Measurements from ENCODE around the gene PTP4A1. TPM values are rescaled to one million over a fixed set of nuclear protein-coding genes. Genes with fewer than 3 reads are reported as not detected.

The PTP4A1 gene
- polyA plus RNA-seq, 1 donor (not counting 4 experiments of a cell fraction or from before 2014, with no cell fraction given) = 65.7 TPM

DNA sequence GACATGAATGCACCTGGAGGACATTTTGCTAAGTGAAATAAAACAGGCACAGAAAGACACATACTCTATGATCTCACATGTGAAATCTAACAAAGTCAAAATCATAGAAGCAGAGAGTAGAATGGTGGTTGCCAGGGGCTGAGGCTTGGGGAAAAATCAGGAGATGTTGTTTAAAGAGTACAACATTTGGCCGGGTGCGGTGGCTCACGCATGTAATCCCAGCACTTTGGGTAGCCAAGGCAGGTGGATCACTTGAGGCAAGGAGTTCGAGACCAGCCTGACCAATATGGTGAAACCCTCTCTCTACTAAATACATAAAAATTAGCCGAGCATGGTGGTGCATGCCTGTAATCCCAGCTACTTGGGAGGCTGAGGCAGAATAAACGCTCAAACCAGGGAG is 26.0 kb upstream of the PTP4A1 start:
- Histone ChIP-seq H4K20me1 (ENCODE audit: control insufficient read depth, extremely low read depth, insufficient read depth, low read length) (no peaks in the 10 kb centered on the region), H3K27me3 (ENCODE audit: control insufficient read depth, extremely low read depth, insufficient read depth, low read length) (no peaks in the 10 kb centered on the region), H3K79me2 (ENCODE audit: control insufficient read depth, insufficient read depth, low read length) (no peaks in the 10 kb centered on the region), H3K4me3 (ENCODE audit: control insufficient read depth in 2 of 3, extremely low read depth in 1 of 3, insufficient read depth in 2 of 3, low read depth in 1 of 3, low read length in 3 of 3) (no peak overlapping the region), H3K27ac (ENCODE audit: control insufficient read depth, insufficient read depth, low read length) (no peak overlapping the region), H3K4me2 (ENCODE audit: control insufficient read depth, extremely low read depth, insufficient read depth, low read depth, low read length) (no peak overlapping the region), H3K36me3 (ENCODE audit: control insufficient read depth in 2 of 2, extremely low read depth in 1 of 2, insufficient read depth in 2 of 2, low read length in 2 of 2) (no peaks in the 10 kb centered on the region), H3K4me1 (ENCODE audit: control insufficient read depth, extremely low read depth, insufficient read depth, low read length) (no peaks in the 10 kb centered on the region), H3K9me3 (ENCODE audit: control insufficient read depth, low read depth, low read length) (no peaks in the 10 kb centered on the region), H2AFZ (ENCODE audit: control insufficient read depth, low read length) (no peak overlapping the region), H3K9me1 (ENCODE audit: control insufficient read depth, extremely low read depth, insufficient read depth, low read length) (no peaks in the 10 kb centered on the region), H3K9ac (ENCODE audit: control insufficient read depth, extremely low read depth, insufficient read depth, low read length) (no peak overlapping the region)
- dilution Hi-C loops (cut with MboI; ENCODE audit: extremely low pct_ligation_motif_present, low sequenced_read_pairs) = no loop called here
- TF ChIP-seq EZH2 (IDR thresholded peaks at IDR 0.05; ENCODE audit: low read length) (no peak), CTCF (optimal IDR thresholded peaks at IDR 0.05 in 1 of 3, IDR thresholded peaks at IDR 0.05 in 1 of 3, conservative IDR thresholded peaks at IDR 0.05 in 1 of 3; ENCODE audit: extremely low read depth in 1 of 3, insufficient read depth in 2 of 3, low read length in 3 of 3) (no peak)
- DNase-seq (ENCODE audit: low read depth, low spot score) (no peak), FAIRE-seq (no peak)

GRCh38 chr6:63546697-63547096 is 25.6 kb upstream of the PTP4A1 start:
- Histone ChIP-seq H3K9me3 (ENCODE audit: control insufficient read depth, low read depth, low read length) (no peaks in the 10 kb centered on the region), H2AFZ (ENCODE audit: control insufficient read depth, low read length) (no peak overlapping the region), H3K9me1 (ENCODE audit: control insufficient read depth, extremely low read depth, insufficient read depth, low read length) (no peaks in the 10 kb centered on the region), H3K9ac (ENCODE audit: control insufficient read depth, extremely low read depth, insufficient read depth, low read length) (no peak overlapping the region), H3K27me3 (ENCODE audit: control insufficient read depth, extremely low read depth, insufficient read depth, low read length) (no peaks in the 10 kb centered on the region), H4K20me1 (ENCODE audit: control insufficient read depth, extremely low read depth, insufficient read depth, low read length) (no peaks in the 10 kb centered on the region), H3K79me2 (ENCODE audit: control insufficient read depth, insufficient read depth, low read length) (no peaks in the 10 kb centered on the region), H3K4me2 (ENCODE audit: control insufficient read depth, extremely low read depth, insufficient read depth, low read depth, low read length) (no peak overlapping the region), H3K36me3 (ENCODE audit: control insufficient read depth in 2 of 2, extremely low read depth in 1 of 2, insufficient read depth in 2 of 2, low read length in 2 of 2) (no peaks in the 10 kb centered on the region), H3K4me1 (ENCODE audit: control insufficient read depth, extremely low read depth, insufficient read depth, low read length) (no peaks in the 10 kb centered on the region), H3K4me3 (ENCODE audit: control insufficient read depth in 2 of 3, extremely low read depth in 1 of 3, insufficient read depth in 2 of 3, low read depth in 1 of 3, low read length in 3 of 3) (no peak overlapping the region), H3K27ac (ENCODE audit: control insufficient read depth, insufficient read depth, low read length) (no peak overlapping the region)
- no peak for TF ChIP-seq EZH2 (IDR thresholded peaks at IDR 0.05; ENCODE audit: low read length)
- no peak for TF ChIP-seq CTCF (optimal IDR thresholded peaks at IDR 0.05 in 1 of 3, IDR thresholded peaks at IDR 0.05 in 1 of 3, conservative IDR thresholded peaks at IDR 0.05 in 1 of 3; ENCODE audit: extremely low read depth in 1 of 3, insufficient read depth in 2 of 3, low read length in 3 of 3)
- dilution Hi-C loops (cut with MboI; ENCODE audit: extremely low pct_ligation_motif_present, low sequenced_read_pairs) = no loop called here
- FAIRE-seq (no peak), DNase-seq (ENCODE audit: low read depth, low spot score) (no peak)

Data from keratinocyte (primary cell).